ENCODE measurements around the gene HSP90AB1. TPM values are rescaled to one million over a fixed set of nuclear protein-coding genes. Genes with fewer than 3 reads are reported as not detected.

Gene HSP90AB1
- total RNA-seq, 1 donor from 2014 or later: 914 TPM

- Mint-ChIP-seq H3K36me3 (ENCODE audit: low read depth, unreplicated experiment) (peaks cover 32% of the 10 kb centered on the region), H3K9me3 (ENCODE audit: unreplicated experiment) (peaks cover 3% of the 10 kb centered on the region), H3K4me3 (ENCODE audit: unreplicated experiment) (peak overlapping the region; percentile 98), H3K27ac (ENCODE audit: unreplicated experiment) (peak overlapping the region; percentile 98), H3K4me1 (ENCODE audit: low read depth, unreplicated experiment) (peaks cover 35% of the 10 kb centered on the region), H3K27me3 (ENCODE audit: low read depth, unreplicated experiment) (no peaks in the 10 kb centered on the region)
- Histone ChIP-seq H3K79me2 (ENCODE audit: insufficient read depth, low read length) (peaks cover 61% of the 10 kb centered on the region), H3K9ac (ENCODE audit: low read length) (peak overlapping the region; percentile 100), H3K4me1 (ENCODE audit: insufficient read depth, low read length) (peaks cover 17% of the 10 kb centered on the region), H3K27ac (ENCODE audit: low read depth, low read length) (peak overlapping the region; percentile 92), H3K9me3 (ENCODE audit: insufficient read depth, low read depth, low read length) (no peaks in the 10 kb centered on the region), H3K36me3 (ENCODE audit: insufficient read depth, low read length) (peaks cover 42% of the 10 kb centered on the region), H3K27me3 (ENCODE audit: insufficient read depth, low read length) (no peaks in the 10 kb centered on the region), H3K4me2 (ENCODE audit: low read length) (peak overlapping the region; percentile 93), H2AFZ (ENCODE audit: low read depth, low read length) (no peak overlapping the region), H4K20me1 (ENCODE audit: insufficient read depth, low read length) (peaks cover 57% of the 10 kb centered on the region), H3K4me3 (ENCODE audit: insufficient read depth, low read depth, low read length) (peak overlapping the region; percentile 100)
- FAIRE-seq (no peak), DNase-seq (ENCODE audit: low read depth) (no peak)
- no peak for TF ChIP-seq EZH2 (IDR thresholded peaks at IDR 0.05; ENCODE audit: insufficient read depth, low read length)
- TF ChIP-seq CTCF (IDR thresholded peaks at IDR 0.05; ENCODE audit: insufficient read depth, low read depth, low read length): no peak
These were observed 719 bp downstream of the HSP90AB1 start for GRCh38 chr6:44247338-44248302.

DNA sequence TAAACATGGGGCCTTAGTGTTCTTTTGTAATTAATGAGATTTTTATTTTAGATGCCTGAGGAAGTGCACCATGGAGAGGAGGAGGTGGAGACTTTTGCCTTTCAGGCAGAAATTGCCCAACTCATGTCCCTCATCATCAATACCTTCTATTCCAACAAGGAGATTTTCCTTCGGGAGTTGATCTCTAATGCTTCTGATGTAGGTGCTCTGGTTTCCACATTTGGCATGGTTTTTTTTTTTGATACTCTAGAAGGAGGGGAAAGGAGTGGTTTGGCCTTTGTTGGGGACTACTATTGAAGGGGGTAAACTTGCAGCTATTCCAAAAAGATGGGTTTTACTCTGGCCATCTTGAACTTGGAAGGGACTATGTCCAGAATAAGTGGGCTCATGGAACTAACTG, 1.7 kb downstream of the HSP90AB1 start:
- no peak for TF ChIP-seq EZH2 (IDR thresholded peaks at IDR 0.05; ENCODE audit: insufficient read depth, low read length)
- no peak for TF ChIP-seq CTCF (IDR thresholded peaks at IDR 0.05; ENCODE audit: insufficient read depth, low read depth, low read length)
- Mint-ChIP-seq H3K27me3 (ENCODE audit: low read depth, unreplicated experiment) (no peaks in the 10 kb centered on the region), H3K36me3 (ENCODE audit: low read depth, unreplicated experiment) (peaks cover 39% of the 10 kb centered on the region), H3K9me3 (ENCODE audit: unreplicated experiment) (peaks cover 3% of the 10 kb centered on the region), H3K27ac (ENCODE audit: unreplicated experiment) (peak overlapping the region; percentile 92), H3K4me3 (ENCODE audit: unreplicated experiment) (peak overlapping the region; percentile 98), H3K4me1 (ENCODE audit: low read depth, unreplicated experiment) (peaks cover 42% of the 10 kb centered on the region)
- no peaks in the 10 kb centered on the region for H3K27me3 ChIP-seq (ENCODE audit: insufficient read depth, low read length)
- H3K79me2 ChIP-seq (ENCODE audit: insufficient read depth, low read length): peaks cover 70% of the 10 kb centered on the region
- no peak for DNase-seq (ENCODE audit: low read depth)
- peaks cover 47% of the 10 kb centered on the region for H3K36me3 ChIP-seq (ENCODE audit: insufficient read depth, low read length)
- H3K4me3 ChIP-seq (ENCODE audit: insufficient read depth, low read depth, low read length): peak overlapping the region; percentile 100
- no peak overlapping the region for H2AFZ ChIP-seq (ENCODE audit: low read depth, low read length)
- H3K4me1 ChIP-seq (ENCODE audit: insufficient read depth, low read length): peaks cover 17% of the 10 kb centered on the region
- H3K4me2 ChIP-seq (ENCODE audit: low read length): peak overlapping the region; percentile 93
- peak overlapping the region; percentile 100 for H3K9ac ChIP-seq (ENCODE audit: low read length)
- FAIRE-seq: no peak
- peak overlapping the region; percentile 92 for H3K27ac ChIP-seq (ENCODE audit: low read depth, low read length)
- H3K9me3 ChIP-seq (ENCODE audit: insufficient read depth, low read depth, low read length): no peaks in the 10 kb centered on the region
- peaks cover 67% of the 10 kb centered on the region for H4K20me1 ChIP-seq (ENCODE audit: insufficient read depth, low read length)

All from astrocyte (in vitro differentiated cells and primary cell).